HG02642 (cell line): ENCODE results near the gene PRKCE.
"Not testable (repeated sequence)": the region's sequence is repeated elsewhere in the genome, so short reads cannot be mapped to it uniquely, and the experiment has no call there.

ENCODE experiments used
- ATAC-seq: cut with Tn5 transposase; IDR thresholded peaks from one replicate; pipeline ENCODE4 v1.9.1; 2021; ENCODE audit warnings: mild to moderate bottlenecking; ENCODE audit not compliant: unreplicated experiment, poor library complexity

The PRKCE gene

DNA sequence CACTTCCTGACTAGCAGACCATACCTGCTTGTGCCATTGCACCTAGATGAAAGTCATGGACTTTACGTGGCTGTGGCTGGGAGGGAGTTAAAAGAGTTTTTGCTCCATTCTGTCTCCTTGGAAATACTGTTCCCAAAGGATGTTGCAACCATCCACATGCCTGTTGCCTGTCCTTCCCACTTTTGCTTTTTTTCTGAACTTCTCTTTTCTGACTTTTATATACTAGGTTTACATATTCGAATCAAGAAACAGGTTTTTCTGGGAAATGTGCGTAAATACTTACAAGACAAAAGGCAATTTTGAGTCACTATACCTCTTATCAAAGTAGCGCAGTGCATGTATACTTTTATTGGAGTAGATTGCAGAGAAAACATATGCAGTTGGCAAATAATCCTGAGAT lies 244.8 kb downstream of the PRKCE start:
- ATAC-seq: no peak

DNA sequence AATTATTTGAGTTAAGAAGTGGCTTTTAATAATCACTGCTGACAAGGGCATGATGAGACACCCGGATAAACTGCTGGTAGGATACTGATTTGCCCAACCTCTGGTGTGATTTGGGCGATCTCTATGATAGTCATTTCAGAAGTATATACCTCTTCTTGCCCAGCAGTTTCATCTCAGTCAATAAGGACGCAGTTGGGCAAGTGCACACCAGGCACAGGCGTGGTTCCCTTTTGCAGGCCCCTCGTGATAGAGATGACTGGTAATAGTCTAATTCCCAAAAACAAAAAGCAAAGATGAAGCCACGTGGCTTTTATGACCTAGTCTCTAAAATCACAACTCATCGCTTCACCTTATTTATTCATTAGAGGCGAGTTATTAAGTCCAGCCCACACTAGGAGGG lies 246.4 kb downstream of the PRKCE start:
- no peak for ATAC-seq

DNA sequence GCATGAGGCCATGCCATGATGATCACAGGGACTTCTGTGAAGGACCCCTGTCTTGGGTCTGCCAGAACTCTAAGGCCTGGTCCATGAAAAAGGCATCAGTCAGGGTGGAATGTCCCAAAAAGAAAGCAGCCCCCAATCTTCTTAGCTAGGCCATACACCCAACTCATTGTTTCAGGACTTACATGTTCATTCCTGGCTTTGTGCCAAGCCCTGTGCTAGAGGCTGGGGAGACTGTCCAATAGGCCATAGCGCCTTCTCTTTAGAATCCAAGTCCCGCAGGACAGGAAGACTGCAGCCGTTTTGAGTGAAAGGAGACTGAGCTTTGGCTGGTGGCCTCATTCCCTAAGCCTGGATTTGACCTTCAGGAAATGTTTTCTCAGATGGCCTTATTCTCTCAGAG lies 247.3 kb downstream of the PRKCE start:
- ATAC-seq: no peak

DNA sequence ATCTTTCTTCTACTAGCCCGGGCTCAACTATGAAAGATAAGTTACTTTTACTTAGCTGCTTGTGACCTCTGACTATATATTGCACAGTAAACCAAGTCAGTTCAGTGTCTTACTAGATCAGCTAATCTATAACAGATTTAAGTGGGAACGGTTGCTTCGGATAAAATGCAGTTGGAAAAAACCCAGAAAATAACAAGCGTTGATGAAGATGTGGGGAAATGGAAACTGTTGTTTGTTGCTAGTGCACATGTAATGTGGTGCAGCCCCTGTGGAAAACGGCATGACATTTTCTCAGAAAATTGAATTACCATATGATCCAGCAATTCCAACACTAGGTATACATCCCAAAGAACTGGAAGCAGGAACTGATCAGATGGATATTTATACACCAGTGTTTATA lies 248.5 kb downstream of the PRKCE start:
- ATAC-seq: no peak

DNA sequence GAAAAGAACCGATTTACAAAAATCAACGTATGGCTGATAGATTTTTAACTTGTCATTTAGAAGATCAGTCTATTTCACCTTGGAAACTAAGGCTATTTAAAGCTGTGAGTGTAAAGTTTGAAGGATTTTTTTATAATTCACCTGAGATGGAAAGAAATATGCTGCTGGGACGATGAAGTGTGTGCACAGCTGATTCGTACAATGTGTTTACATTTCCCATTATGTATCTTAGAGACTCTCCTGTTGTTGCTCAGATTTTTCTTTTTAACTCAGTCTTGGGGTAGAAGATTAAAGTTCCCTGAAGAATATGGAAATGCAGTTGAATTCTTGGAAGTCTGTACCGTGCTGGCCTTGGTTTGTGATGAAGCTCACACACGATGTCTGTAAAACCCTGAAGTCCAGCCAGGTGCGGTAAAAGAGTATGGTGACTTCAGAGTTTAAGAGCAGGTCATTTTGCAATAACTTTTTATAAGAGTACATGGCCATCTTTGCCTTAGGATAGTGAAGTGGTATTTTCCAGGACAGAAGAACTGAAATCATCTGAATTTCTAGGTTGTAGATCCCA lies 250.1 kb downstream of the PRKCE start:
- no peak for ATAC-seq

DNA sequence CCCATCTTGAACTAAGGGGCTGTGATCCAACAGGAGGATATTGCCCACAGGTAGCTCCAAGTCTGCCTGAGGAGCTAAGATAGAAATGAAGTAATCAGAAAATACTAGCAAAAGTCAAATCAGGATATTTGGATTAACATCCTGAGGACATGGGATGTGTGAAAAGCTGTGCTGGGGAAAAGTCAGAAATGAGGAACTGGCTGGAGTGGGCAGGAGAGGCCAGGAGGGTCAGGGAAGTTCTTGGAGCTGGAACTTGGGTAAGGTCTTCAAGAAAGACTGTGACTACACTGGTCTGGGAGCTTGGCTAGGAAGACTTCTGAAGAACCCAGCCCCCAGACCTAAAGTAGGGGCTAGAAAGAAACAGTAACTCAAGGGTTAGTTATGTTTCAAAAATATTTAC lies 250.9 kb downstream of the PRKCE start:
- ATAC-seq: no peak

DNA sequence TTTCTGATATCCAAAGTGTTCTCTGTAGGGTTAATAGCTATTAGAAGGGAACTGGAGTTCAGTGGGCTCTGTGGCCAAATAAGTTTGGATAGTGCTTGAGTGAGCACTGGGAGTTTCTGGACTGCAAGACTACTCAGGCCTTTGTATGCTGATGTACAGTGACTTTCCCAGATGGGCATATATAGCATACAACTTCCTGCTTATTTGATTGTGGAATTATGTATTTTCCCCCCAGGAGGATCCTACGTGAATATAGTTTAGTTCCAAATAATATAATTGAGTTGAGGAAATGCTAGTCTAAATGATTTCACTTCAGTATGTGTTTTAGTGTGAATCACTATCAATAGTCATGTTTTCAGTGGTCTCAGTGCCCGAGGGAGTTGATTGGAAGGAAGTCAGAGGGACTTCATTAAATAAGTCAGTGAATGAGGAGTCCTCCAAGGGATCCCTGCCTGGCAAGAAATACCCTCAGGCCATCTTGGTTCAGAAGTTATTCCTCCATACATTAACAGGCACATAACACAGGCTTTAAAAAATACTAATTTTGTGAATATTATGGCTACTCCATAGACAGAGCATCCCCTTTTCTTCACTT lies 251.4 kb downstream of the PRKCE start:
- no peak for ATAC-seq

DNA sequence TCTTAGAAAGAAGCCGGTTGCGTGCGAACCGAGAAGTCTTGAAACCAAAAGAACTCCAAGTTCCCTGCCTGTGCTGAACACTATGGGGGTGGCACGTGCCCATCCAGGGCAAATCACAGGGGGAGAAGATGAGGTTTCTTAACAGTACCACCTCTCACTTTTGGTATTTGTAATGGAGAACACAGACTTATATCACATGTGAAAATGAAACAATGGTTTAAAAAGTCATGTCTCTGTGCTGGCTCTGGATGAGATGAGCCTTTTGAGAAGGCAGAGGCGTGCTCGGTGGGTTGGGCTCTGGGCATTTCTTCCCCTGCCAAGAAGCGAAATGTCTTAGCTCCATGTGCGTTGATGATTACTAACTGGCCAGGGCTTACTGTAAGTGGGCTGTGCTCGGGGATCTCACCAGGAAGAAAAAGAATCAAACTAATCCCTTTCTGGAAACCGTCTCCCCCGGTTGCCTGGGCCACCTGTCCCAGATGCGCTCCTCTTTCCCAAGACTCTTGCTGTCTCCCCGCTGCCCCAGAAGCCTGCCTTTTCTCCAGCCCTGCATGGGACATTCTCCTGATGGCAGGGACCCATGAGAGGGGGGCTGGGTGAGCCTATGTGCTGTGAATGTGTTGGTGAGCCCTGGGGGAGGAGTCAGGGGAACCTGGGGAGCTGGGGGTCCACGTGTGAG lies 252.9 kb downstream of the PRKCE start:
- ATAC-seq: peak; percentile 48

DNA sequence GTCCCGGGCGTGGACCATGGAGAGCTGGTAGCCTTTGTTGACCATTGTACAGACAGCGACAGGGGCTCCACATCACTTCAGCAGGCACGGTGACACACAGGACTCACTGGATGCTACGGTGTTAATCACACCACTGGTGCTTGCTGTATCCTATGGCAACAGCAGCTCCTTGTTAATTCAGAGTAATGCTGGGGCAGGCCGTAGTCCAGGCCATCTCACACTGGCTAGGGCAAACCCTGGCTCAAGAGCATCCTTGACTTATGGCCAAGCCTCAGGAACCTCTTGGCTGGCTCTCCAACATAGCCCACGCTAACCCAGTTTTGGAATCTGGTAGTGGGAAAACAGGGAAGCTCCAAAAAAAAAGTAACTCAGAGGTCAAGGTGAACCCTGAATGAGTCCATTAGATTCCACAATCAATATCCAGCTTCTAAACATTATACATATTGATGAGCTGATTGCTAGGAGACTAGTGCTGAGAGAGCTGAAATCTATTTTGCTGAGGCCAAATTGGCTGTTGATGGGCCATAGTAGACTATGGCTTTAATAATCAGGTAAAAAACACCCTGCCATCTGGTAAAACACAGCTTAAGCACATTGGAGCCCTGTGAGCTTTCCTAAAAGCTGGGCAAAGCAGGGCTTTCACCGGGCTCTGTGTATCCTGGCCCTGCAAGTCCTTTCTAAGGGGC lies 253.6 kb downstream of the PRKCE start:
- ATAC-seq: no peak

DNA sequence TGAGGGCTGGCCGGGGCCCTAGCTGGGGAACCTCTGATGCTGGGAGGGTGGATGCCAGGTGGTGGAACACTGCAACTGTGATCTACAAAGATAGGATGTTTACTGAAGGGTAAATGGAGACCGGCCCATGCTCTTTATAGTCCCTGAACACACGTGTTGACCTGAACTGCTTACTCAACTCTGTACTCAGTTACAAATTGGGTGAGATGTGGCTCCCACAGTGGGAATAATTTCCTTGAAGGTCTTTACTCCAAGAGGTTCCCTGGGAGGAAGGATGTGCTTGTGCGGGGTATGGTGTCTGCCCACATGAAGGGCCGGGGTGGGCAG lies 254.1 kb downstream of the PRKCE start:
- ATAC-seq: no peak

DNA sequence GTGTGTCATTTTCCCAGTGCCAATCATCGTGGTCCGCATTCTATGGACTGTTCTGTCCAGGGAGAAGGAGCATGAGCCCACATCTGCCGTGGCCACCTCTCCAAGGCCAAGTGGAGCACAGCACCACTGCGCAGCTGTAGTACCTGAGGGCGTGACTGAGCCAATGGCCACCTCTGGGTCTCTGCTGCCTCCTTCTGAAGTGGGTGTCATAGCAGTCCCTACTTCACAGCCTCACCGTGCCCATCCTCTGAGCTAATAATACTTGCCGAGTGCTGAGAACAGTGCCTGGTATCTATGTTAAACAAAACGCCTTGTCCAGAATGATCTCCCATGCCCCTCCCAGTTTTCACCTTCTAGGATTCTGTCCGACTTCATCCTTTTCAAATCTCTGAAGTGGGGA lies 256.1 kb downstream of the PRKCE start:
- no peak for ATAC-seq

DNA sequence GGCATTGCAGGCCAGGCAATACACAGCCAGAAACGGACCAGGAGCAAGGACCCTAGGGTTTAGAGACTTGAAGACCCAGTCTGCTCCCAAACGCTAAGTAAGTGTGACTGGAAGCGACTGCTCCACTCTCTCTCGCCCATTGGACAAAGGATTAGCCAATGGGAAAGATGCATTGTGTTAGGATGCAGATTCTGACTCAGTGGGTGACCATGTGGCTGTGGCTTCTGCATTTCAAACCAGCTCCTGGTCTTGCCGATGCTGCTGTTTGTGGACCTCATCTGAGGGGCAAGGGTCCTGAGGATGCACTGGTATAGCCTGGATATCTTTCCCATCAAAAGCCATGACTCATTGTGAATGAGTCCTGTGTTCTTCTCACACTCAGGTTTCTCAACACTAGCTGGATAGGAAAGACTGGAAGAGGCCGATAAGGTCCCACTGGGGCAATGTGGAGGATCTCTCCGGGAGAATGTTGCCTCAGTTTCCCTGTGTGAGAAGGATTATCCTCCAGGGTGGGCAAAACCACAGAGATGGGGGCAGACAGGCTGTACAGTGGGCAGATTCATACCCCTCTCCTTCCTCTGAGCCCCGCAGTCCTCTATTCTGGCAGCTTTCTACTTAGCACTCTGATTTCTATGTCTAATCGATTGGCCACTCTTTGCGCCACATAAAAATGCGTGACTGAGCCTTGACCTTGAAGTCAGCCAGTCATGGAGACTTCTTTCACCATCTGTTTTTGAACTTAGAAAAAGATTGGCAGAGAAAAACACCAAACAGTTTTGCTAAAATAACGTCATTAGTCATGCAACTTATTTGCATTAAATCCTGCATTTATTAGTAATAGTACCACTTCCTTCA lies 257.1 kb downstream of the PRKCE start:
- ATAC-seq: no peak

DNA sequence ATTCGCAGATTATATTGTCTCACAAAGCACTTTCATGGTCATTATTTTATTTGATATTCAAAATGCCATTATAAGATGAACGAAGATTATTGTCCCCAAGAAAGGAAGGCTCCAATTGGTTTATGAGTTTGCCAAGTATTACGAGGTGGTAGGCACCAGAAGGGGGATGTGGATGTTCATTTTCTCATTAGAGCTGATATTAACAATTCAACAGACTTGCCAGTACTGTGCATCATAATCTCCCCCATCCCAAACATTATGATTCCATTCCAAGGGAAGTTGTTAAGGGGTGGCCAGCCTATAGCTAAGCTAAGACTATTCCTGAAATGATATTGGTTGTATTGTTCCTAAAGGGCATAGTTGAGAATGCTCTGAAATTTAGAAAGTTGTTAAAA lies 257.7 kb downstream of the PRKCE start:
- no peak for ATAC-seq

DNA sequence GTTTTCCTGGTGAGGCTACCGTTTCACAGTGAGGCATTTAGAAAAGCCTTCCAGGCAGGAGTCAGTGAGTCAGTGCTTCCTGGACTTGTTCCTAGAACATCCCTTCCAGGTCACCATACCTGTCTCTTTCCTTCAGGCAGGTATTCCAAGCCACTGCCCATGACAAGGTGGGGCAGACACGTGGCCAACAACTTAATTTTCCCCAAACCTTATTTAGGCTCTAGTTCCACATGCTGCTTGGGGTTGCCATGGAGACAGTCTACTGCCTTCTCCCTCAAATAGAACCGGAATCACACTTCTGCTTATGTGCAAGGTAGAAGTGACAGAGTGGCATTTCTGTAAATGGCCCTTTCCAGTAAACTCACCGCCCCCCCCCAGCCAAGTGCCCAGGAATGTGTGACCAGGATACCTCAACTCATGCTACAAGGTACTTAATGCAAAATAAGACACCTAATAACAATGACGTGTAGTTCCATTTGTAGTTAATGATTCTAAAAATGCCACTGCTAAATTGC lies 258.3 kb downstream of the PRKCE start:
- ATAC-seq: peak; percentile 67

DNA sequence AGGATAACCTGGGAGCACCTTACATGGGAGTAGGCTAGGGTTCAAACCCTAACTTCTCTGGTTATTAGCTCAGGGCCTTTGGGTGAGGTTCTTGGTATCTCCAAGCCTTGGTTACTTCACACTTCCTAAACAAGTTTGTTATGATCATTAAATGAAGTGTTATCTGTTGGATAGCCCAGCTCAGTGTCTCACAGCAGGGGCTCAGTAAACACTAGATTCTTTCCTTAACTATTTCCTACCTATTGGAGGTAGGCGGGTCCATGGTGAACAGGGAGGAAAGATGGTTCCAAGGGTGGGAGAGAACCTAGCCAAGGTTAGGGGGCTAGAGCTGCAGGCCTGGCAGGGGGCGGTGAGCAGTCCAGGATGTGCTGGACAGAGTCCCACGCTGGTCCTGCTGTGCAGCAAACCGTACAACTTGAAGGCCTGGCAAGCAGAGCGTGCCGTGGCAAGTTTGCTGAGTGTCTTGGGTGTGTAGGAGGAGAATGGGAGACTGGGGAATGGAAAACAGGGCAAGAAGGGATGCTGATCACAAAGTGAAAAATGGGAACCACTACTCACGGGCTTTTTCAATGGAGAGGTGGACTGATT lies 259.1 kb downstream of the PRKCE start:
- ATAC-seq: no peak

DNA sequence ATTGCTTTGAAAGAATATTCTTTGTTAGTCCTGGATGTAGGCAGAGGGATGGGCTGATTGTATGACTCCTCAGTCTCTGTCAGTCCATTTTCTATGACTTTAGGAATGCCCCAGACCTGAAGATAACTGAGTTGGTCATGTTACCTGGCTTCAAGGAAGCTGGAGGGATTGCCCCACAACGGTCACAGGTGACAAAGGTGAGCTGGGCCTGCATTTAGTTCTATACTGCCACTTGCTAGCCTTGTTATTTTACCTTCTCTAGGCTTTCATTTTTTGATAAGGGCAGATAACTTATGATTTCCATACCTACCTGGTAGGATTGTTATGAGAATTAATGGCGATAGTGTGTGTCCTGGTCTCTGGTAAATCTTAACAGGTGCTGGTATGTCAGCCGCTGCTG lies 260.1 kb downstream of the PRKCE start:
- no peak for ATAC-seq

DNA sequence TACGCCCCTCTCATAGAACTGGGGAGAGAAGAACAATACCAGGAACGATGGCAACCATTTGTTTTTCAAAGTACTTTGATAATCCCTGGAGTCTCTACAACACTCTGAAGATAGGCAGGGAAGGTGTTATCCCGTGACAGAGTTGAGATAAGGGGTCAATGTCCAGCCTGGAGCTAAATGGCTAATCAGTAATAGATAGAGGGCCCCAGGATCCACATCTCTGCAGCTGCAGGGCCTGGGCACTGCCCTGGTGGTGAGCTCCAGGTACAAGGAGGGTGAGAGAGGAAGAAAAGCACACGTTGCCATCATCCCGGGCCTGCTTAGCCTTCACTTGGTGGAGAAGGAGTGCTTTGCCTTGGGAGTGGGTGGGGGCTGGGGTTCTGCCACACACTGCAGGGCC lies 260.6 kb downstream of the PRKCE start:
- ATAC-seq: no peak

DNA sequence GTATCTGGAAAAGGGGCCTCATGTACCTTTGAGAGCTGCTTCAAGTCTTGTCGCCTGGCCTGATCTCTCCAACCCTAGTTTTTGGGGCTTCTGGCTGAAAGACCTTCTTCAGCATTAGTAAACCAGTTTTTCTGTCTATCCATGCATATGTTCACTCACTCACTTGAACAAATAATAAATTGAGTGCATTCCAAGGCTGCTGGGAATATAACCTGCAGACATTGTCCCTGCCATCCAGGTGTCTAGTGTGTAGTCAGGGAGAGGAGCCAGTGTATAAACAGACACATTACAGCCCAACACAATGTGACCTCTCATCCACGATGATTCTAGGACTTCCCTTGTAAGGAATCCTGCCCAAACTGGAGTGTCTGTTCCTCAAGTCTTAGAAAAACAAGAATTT lies 262.1 kb downstream of the PRKCE start:
- ATAC-seq: no peak

DNA sequence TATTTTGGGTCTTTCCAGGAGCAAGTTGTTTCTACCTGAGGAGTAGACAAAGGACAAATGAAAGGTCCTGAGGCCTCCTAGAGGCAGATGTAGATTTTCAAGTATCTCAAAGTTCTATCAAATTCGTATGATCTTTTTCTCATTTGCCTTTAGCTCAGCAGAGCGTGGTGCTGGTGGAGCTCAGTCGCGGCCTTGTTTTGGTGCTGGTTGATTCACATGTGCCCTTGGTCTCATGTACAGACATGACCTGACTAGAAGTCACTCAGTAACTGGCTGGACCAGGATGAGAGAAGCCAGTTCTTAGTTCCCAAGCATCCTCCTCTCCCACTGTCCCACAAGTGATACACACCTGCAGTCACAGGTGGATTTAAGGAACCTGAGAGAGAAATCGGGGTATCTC lies 264.0 kb downstream of the PRKCE start:
- no peak for ATAC-seq

DNA sequence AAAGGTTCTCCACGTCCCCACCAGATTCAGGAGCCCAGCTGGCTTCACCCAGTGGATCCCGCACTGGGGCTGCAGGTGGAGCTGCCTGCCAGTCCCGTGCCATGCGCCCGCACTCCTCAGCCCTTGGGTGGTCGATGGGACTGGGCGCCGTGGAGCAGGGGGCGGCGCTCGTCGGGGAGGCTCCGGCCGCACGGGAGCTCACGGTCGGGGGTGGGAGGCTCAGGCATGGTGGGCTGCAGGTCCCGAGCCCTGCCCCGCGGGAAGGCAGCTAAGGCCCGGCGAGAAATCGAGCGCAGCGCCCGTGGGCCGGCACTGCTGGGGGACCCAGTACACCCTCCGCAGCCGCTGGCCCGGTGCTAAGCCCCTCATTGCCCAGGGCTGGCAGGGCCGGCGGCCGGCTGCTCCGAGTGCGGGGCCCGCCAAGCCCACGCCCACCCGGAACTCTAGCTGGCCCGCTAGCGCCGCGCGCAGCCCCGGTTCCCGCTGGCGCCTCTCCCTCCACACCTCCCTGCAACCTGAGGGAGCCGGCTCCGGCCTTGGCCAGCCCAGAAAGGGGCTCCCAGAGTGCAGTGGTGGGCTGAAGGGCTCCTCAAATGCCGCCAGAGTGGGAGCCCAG lies 266.2 kb downstream of the PRKCE start:
- not testable (repeated sequence) for ATAC-seq
